RWPE2 (cell line): Measurements from ENCODE around the gene GBE1.

Experiments
- ATAC-seq: fragments of 200-7000 bp; cut with Tn5 transposase; 3 replicates; pipeline ENCODE4 v1.9.1; 2021; ENCODE audit warnings: low read depth
- DNase-seq: peaks from one replicate; pipeline ENCODE4 v3.0.0-alpha.2; 2020; ENCODE audit warnings: low spot score
- H3K27ac ChIP-seq: fragments of 450-650 bp; 2 replicates; pipeline ENCODE4 v1.5.1; 2017; ENCODE audit warnings: mild to moderate bottlenecking; ENCODE audit not compliant: poor library complexity, severe bottlenecking
- H3K27me3 ChIP-seq: fragments of 250-450 bp; sonication (Bioruptor Pico); 2 replicates; pipeline ENCODE4 v1.5.1; 2021; ENCODE audit warnings: mild to moderate bottlenecking, moderate library complexity; ENCODE audit not compliant: insufficient read depth, poor library complexity, severe bottlenecking
- H3K36me3 ChIP-seq: fragments of 250-450 bp; sonication (Bioruptor Pico); 2 replicates; pipeline ENCODE4 v1.5.1; 2020; ENCODE audit warnings: low read depth, mild to moderate bottlenecking, moderate library complexity
- H3K4me1 ChIP-seq: fragments of 250-450 bp; sonication (Bioruptor Pico); 2 replicates; pipeline ENCODE4 v1.5.1; 2021; ENCODE audit warnings: mild to moderate bottlenecking, moderate library complexity; ENCODE audit not compliant: insufficient read depth, poor library complexity, severe bottlenecking
- H3K4me3 ChIP-seq: fragments of 250-450 bp; sonication (Bioruptor Pico); 2 replicates; pipeline ENCODE4 v1.5.1; 2021; ENCODE audit warnings: mild to moderate bottlenecking, moderate library complexity; ENCODE audit not compliant: severe bottlenecking
- H3K9me3 ChIP-seq: fragments of 250-450 bp; sonication (Bioruptor Pico); 2 replicates; pipeline ENCODE4 v1.5.1; 2021; ENCODE audit warnings: mild to moderate bottlenecking, moderate library complexity; ENCODE audit not compliant: severe bottlenecking
- CTCF ChIP-seq: fragments of 450-650 bp; IDR thresholded peaks from one replicate; pipeline ENCODE4 v1.5.1; 2017; ENCODE audit warnings: mild to moderate bottlenecking, moderate library complexity; ENCODE audit not compliant: poor library complexity, severe bottlenecking

Gene GBE1

GRCh38 chr3:81695302-81695701, 66.1 kb downstream of the GBE1 start:
- DNase-seq (no peak), ATAC-seq (no peak)
- Histone ChIP-seq H3K27ac (no peak overlapping the region), H3K27me3 (no peaks in the 10 kb centered on the region), H3K4me3 (no peak overlapping the region), H3K4me1 (no peaks in the 10 kb centered on the region), H3K9me3 (no peaks in the 10 kb centered on the region), H3K36me3 (peaks cover 4% of the 10 kb centered on the region)
- no peak for TF ChIP-seq CTCF

GRCh38 chr3:81694662-81695061, 66.8 kb downstream of the GBE1 start:
- Histone ChIP-seq H3K9me3 (no peaks in the 10 kb centered on the region), H3K27me3 (no peaks in the 10 kb centered on the region), H3K36me3 (peaks cover 4% of the 10 kb centered on the region), H3K4me3 (no peak overlapping the region), H3K4me1 (no peaks in the 10 kb centered on the region), H3K27ac (no peak overlapping the region)
- DNase-seq (no peak), ATAC-seq (no peak)
- TF ChIP-seq CTCF, result no peak

GRCh38 chr3:81692766-81693165, 68.7 kb downstream of the GBE1 start:
- Histone ChIP-seq H3K4me3 (no peak overlapping the region), H3K27me3 (no peaks in the 10 kb centered on the region), H3K4me1 (no peaks in the 10 kb centered on the region), H3K9me3 (no peaks in the 10 kb centered on the region), H3K27ac (no peak overlapping the region), H3K36me3 (no peaks in the 10 kb centered on the region)
- TF ChIP-seq CTCF, result no peak
- no peak for ATAC-seq
- DNase-seq, result no peak

GRCh38 chr3:81689617-81690016, 71.8 kb downstream of the GBE1 start:
- ATAC-seq, result no peak
- no peaks in the 10 kb centered on the region for H3K36me3 ChIP-seq

More at GRCh38 chr3:81689617-81690016, 71.8 kb downstream of the GBE1 start:
- DNase-seq, result no peak
- Histone ChIP-seq H3K9me3 (no peaks in the 10 kb centered on the region), H3K4me3 (no peak overlapping the region), H3K27ac (no peak overlapping the region), H3K27me3 (no peaks in the 10 kb centered on the region), H3K4me1 (no peaks in the 10 kb centered on the region)
- no peak for TF ChIP-seq CTCF
